ENCODE results near the gene ARHGAP10. TPM values are rescaled to one million over a fixed set of nuclear protein-coding genes. Genes with fewer than 3 reads are reported as not detected.

The ARHGAP10 gene
- total RNA-seq, 1 experiment from 2014 or later: 6.1 TPM

- Mint-ChIP-seq H3K4me1 (ENCODE audit: low read depth, unreplicated experiment) (no peaks in the 10 kb centered on the region), H3K9me3 (ENCODE audit: low read depth, unreplicated experiment) (no peaks in the 10 kb centered on the region), H3K36me3 (ENCODE audit: insufficient read depth, unreplicated experiment) (no peaks in the 10 kb centered on the region), H3K27ac (ENCODE audit: unreplicated experiment) (no peak overlapping the region), H3K4me3 (ENCODE audit: low read depth, unreplicated experiment) (no peak overlapping the region), H3K27me3 (ENCODE audit: unreplicated experiment) (no peaks in the 10 kb centered on the region)
- DNase-seq: no peak
- CTCF ChIA-PET: no interaction called here
- no peak for TF ChIP-seq CTCF (IDR thresholded peaks at IDR 0.05; ENCODE audit: unreplicated experiment)
- no TSS peak for BruUV-seq (replicated peaks)
- intact Hi-C loops (cut with micrococcal nuclease; ENCODE audit: unreplicated experiment): no loop called here
Observed at GRCh38 chr4:147963839-147964238, 232.0 kb downstream of the ARHGAP10 start.

DNA sequence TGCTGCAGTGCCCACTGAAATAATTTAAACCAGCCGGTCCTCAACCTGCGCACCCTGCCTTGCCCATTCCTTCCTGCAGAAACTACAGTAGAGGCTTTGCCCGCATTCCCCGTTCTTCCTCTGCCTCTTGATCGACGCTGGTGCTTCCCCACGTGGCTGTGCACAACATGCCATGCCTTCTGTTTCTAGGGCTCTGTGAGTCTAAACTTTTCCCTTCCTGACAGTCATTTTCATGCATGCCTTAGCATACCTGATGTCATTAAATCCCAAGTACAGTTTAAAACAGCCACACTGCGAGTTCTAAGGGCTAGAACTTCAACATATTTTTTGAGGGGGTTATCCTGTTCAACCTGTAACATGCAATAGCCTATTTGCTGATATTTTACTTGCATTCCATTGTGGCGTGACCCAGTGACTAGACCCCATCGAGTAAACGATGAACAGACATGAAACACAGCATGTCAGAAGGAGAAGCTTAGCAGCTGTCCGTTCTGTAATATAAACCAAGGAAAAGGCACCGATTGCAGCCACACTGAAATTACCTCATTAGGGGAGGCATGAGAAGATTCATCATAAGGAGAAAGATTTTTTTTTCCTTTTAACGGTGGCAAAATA lies 232.5 kb downstream of the ARHGAP10 start:
- Mint-ChIP-seq H3K9me3 (ENCODE audit: low read depth, unreplicated experiment) (no peaks in the 10 kb centered on the region), H3K4me1 (ENCODE audit: low read depth, unreplicated experiment) (no peaks in the 10 kb centered on the region), H3K36me3 (ENCODE audit: insufficient read depth, unreplicated experiment) (no peaks in the 10 kb centered on the region), H3K27me3 (ENCODE audit: unreplicated experiment) (no peaks in the 10 kb centered on the region), H3K4me3 (ENCODE audit: low read depth, unreplicated experiment) (no peak overlapping the region), H3K27ac (ENCODE audit: unreplicated experiment) (no peak overlapping the region)
- no TSS peak for BruUV-seq (replicated peaks)
- no peak for TF ChIP-seq CTCF (IDR thresholded peaks at IDR 0.05; ENCODE audit: unreplicated experiment)
- DNase-seq: no peak
- CTCF ChIA-PET: no interaction called here
- intact Hi-C loops (cut with micrococcal nuclease; ENCODE audit: unreplicated experiment): no loop called here

DNA sequence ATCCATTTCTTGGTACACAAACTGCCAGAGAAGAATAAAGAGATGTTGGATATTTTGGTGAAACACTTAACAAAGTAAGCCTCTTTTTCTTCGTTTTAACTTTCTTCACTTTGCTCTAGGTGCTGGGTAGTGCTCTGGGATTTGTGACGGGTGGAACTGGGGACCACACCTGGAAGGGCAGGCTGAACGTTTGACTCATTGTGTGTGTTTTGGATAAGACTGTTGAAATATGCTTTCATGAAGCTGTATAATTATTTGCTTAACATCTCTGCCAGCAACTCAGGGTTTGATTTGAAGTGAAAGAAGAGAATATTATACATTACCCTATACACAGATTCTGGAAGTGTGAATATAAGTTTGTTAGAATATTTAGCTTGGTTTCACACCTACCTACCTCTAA lies 233.2 kb downstream of the ARHGAP10 start:
- BruUV-seq (replicated peaks): no TSS peak
- no peak for TF ChIP-seq CTCF (IDR thresholded peaks at IDR 0.05; ENCODE audit: unreplicated experiment)
- Mint-ChIP-seq H3K9me3 (ENCODE audit: low read depth, unreplicated experiment) (no peaks in the 10 kb centered on the region), H3K36me3 (ENCODE audit: insufficient read depth, unreplicated experiment) (no peaks in the 10 kb centered on the region), H3K4me3 (ENCODE audit: low read depth, unreplicated experiment) (no peak overlapping the region), H3K4me1 (ENCODE audit: low read depth, unreplicated experiment) (no peaks in the 10 kb centered on the region), H3K27ac (ENCODE audit: unreplicated experiment) (no peak overlapping the region), H3K27me3 (ENCODE audit: unreplicated experiment) (no peaks in the 10 kb centered on the region)
- intact Hi-C loops (cut with micrococcal nuclease; ENCODE audit: unreplicated experiment): no loop called here
- CTCF ChIA-PET: no interaction called here
- no peak for DNase-seq

GRCh38 chr4:147965873-147966272 lies 234.0 kb downstream of the ARHGAP10 start:
- CTCF ChIA-PET: interaction anchor here (0.5 kb wide), 1 partner anchor 746 kb away, joined by 5 read pairs; no protein-coding TSS in a partner anchor
- BruUV-seq (replicated peaks): no TSS peak

More at GRCh38 chr4:147965873-147966272, 234.0 kb downstream of the ARHGAP10 start:
- Mint-ChIP-seq H3K27me3 (ENCODE audit: unreplicated experiment) (no peaks in the 10 kb centered on the region), H3K36me3 (ENCODE audit: insufficient read depth, unreplicated experiment) (no peaks in the 10 kb centered on the region), H3K27ac (ENCODE audit: unreplicated experiment) (no peak overlapping the region), H3K4me1 (ENCODE audit: low read depth, unreplicated experiment) (no peaks in the 10 kb centered on the region), H3K4me3 (ENCODE audit: low read depth, unreplicated experiment) (no peak overlapping the region), H3K9me3 (ENCODE audit: low read depth, unreplicated experiment) (no peaks in the 10 kb centered on the region)
- no peak for TF ChIP-seq CTCF (IDR thresholded peaks at IDR 0.05; ENCODE audit: unreplicated experiment)
- no peak for DNase-seq
- intact Hi-C loops (cut with micrococcal nuclease; ENCODE audit: unreplicated experiment): no loop called here

Measured in Calu3 (cell line).